AG10803 (cell line): Measurements from ENCODE around the gene LAMC3.

Source experiments
- DNase-seq: peaks from one replicate; pipeline ENCODE4 v3.0.0; 2010; ENCODE audit warnings: low read depth
- H3K4me3 ChIP-seq: 2 replicates; pipeline ENCODE4 v1.5.1; 2011; ENCODE audit warnings: mild to moderate bottlenecking, low read length, control low read depth
- CTCF ChIP-seq: conservative IDR thresholded peaks from 2 replicates; pipeline ENCODE4 v1.5.1; 2011; ENCODE audit warnings: mild to moderate bottlenecking, low read length, control low read depth, inconsistent platforms

LAMC3 gene

DNA sequence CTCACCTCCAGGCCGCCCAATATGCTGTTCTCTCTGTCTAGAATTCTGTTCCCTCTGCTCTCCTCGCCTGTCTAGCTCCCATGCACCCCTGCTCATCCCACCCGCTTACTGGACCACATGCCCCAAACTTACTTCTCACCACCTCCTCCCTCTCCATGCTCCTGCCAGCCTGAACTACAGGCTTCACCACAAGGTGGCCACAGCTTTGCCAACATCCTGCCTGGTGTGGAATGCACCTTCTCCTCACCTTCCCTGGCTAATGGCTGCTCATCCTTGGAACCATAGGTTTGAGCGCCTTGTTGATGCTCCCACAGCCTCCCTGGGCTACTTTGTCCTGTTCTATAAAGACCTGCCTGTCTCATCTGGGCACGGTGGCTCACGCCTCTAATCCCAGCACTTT lies 9.6 kb downstream of the LAMC3 start:
- H3K4me3 ChIP-seq, result no peak overlapping the region
- DNase-seq, result no peak
- TF ChIP-seq CTCF, result no peak

- DNase-seq, result peak; percentile 79
- TF ChIP-seq CTCF, result no peak
- H3K4me3 ChIP-seq, result no peak overlapping the region
Measured at GRCh38 chr9:131019388-131020239, 10.6 kb downstream of the LAMC3 start.

GRCh38 chr9:131020388-131020787 lies 11.4 kb downstream of the LAMC3 start:
- TF ChIP-seq CTCF, result no peak
- DNase-seq, result peak; percentile 90
- H3K4me3 ChIP-seq, result no peak overlapping the region

DNA sequence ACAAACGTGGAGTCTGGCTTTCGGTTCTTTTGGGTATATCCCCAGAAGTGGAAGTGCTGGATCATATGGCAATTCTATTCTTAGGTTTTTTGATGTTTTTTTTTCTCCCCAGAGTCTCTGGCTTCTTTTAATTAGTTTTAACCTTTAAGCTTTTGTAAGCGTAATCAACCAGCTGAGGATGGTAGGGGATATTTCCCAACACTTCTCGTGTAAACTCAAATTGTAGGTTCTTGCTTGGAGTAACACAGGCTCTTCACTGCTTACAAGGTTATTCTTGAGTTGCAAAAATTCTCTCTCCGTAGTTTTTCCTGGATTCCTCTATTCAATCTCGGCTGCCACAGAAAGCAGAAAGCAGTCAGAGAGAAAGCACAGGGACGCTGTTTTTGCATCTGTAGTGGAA lies 11.9 kb downstream of the LAMC3 start:
- peak; percentile 47 for DNase-seq
- TF ChIP-seq CTCF, result no peak

DNA sequence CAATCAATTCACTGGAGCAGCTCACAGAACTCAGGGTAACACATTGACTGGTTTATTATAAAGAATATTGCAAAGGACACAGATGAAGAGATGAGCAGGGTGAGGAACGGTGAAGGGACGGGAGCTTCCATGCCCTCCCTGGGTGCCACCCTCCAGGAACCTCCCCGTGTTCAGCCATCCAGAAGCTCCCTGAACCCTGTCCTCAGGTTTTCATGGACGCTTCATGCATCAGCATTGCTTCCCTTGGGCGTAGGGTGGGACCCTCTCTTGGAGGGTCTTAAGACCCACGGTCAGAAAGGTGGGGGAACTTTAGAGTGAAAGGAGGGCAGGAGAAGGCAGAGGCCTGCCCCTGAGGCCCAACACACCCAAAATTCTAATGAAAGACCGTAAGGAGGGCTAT lies 12.8 kb downstream of the LAMC3 start:
- no peak overlapping the region for H3K4me3 ChIP-seq
- no peak for DNase-seq
- TF ChIP-seq CTCF, result no peak

More for the DNA sequence above, 11.9 kb downstream of the LAMC3 start:
- H3K4me3 ChIP-seq, result no peak overlapping the region

DNA sequence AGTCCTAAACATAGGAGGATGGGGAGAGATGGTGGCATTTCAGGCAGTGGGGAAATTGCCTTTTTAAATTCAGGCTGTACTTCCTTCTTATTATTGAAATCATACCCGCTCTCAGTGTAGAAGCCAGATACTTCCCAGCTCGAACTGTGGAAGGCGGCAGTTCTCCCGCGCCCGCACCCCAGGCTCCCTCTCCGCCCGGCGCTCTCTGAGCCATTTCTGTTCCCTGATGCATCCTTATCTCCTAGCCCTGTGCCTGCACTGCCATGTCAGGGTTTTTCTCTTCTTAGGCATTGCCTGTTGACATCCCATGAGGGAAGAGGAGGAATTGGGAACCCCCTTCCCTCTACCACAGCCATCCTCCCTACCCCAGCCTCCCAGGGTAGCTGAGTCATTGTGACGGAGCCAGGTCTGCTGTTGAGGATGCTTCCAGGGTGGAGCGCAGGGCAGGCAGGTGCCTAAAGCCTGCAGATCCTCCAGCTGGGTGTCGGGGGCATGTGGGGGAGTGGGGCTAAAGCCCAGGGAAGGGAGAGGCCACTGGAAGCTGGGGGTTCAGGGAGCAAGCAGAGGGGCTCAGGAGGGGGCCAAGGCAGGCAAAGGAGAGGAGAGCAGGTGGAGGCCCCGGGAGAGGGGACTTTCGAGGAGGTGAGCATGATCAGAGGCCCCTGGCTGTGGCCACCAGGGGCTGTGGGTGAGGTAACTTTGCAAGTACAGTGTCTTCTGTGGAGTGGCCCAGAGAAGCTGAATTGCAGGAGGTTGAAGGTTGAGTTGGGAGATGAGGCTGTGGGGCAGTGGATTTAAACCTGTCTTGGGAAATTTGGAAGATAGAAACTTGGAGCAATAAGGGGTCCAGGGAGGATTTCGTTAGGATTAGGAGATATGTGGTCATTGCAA lies 16.2 kb downstream of the LAMC3 start:
- no peak for DNase-seq
- no peak overlapping the region for H3K4me3 ChIP-seq
- no peak for TF ChIP-seq CTCF
